A673 (cell line): Measurements from ENCODE around the gene DUSP1.

Source experiments
- EZH2 ChIP-seq: fragments of 200-600 bp; sonication (generic); IDR thresholded peaks from 2 replicates; pipeline ENCODE4 v1.6.1; 2017; ENCODE audit warnings: borderline replicate concordance, low read depth, mild to moderate bottlenecking, mixed read lengths, antibody characterized with exemption, low read length; ENCODE audit not compliant: poor library complexity, severe bottlenecking
- TF ChIP-seq, protein P1 (sequence below): fragments of 300-800, 200-600 bp; sonication (generic); conservative IDR thresholded peaks from 2 replicates; pipeline ENCODE4 v1.5.1; 2017; ENCODE audit warnings: low read depth, mild to moderate bottlenecking, antibody characterized with exemption, low read length, moderate library complexity, mixed read lengths

DNA sequence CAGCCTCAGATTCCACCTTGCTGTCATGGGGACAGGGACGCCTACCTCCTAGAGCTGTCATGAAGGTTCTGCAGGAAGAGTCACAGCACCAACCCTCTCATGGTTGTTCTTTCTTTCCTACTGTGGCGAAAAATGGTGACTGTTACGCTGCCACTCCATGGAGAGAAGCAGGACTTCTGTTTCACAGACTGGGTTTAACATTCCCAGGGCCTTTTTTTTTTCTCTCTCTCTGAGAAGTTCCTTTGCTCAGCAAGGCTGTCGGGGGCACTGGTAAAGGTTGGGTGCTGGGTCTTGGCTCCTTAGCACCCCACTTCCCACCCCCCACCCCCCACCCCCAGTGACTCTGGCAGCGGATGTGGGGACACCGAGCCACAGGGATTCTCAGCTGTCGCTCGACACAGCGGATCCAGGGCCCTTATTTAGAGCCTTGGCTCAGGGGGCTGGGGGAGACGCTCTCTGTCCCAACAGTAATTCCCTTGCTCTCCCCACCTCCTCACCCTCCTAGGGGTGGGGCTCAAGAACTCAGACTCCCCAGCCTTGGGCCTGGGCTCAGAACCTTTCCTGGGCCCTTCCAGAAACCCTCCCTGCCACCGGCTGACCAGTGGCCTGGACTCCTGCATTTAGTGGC lies 34.4 kb downstream of the DUSP1 start:
- TF ChIP-seq, protein P1, sequence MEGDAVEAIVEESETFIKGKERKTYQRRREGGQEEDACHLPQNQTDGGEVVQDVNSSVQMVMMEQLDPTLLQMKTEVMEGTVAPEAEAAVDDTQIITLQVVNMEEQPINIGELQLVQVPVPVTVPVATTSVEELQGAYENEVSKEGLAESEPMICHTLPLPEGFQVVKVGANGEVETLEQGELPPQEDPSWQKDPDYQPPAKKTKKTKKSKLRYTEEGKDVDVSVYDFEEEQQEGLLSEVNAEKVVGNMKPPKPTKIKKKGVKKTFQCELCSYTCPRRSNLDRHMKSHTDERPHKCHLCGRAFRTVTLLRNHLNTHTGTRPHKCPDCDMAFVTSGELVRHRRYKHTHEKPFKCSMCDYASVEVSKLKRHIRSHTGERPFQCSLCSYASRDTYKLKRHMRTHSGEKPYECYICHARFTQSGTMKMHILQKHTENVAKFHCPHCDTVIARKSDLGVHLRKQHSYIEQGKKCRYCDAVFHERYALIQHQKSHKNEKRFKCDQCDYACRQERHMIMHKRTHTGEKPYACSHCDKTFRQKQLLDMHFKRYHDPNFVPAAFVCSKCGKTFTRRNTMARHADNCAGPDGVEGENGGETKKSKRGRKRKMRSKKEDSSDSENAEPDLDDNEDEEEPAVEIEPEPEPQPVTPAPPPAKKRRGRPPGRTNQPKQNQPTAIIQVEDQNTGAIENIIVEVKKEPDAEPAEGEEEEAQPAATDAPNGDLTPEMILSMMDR = no peak
- TF ChIP-seq EZH2 = no peak
